NCI-H2196 treated with DMSO at 0.1 percent for 48 hours (cell line): ENCODE measurements around the gene VWC2L.
A peak's percentile ranks its signal among the peaks of the same experiment; 100 is the strongest.

Experiments
- DNase-seq: peaks from one replicate; lab custom pipeline; 2025; ENCODE audit not compliant: unreplicated experiment; lab: John Stamatoyannopoulos, UW

Gene VWC2L

GRCh38 chr2:214410918-214411554 lies at the start of gene VWC2L:
TSS of gene VWC2L (plus strand) at chr2:214411054. CDS start at chr2:214414194, 3,140 bp downstream.
- peak; percentile 43 for DNase-seq

DNA sequence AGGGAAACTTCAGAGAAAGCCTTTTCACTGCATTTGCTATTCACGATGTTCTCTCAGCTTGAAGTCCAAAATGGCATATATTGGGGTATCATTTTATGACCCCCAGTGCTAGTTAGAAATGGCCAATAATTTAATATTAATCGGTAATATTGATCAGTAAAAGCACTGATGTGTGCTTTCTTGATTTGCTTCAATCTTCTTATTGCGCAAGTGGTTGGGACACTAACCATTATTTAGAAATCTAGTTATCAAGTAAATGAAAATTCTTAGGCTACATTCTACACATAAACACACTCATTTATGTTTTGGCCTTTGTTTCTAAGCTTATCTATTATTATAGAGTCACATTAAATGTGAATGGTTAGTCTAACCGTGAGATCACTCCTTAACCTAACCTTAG lies 49.7 kb upstream of the VWC2L start:
- no peak for DNase-seq

DNA sequence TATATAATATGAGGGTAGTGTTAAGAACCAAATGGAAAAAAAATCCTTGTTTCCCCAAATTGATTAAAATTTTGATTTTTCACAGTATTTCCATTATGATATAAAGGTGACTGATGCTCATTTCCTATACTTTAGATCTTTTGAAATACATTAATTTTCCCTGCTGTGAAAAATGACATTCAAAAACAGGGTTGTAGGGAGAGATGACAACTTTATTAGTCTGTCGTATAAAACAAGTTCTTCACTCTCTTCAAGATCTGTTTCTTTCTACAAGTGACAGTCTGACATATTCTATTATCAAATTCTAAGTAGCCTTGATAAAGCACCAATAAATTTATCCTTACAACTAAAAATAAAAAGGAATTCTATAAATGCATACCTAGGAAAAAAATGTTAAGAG lies 45.3 kb upstream of the VWC2L start:
- DNase-seq: no peak

DNA sequence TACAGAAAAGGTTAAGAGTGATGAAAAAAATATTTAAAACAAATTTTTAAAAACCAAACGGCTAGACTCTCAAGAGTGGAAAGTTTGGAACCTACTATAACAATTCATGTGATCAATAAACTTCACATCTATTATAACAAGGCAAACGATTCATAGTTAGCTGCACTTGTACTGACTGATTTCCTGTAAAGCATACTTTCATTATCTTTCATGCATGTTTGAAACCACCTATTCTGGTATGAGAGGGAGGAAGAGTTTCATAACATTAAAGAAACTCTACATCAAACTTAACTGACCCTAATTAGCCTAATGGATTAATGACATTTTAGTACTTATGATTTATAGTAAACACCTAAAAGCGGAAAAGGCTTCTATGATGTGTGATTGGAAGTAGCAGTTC lies 43.7 kb upstream of the VWC2L start:
- no peak for DNase-seq

GRCh38 chr2:214376618-214377285 lies 34.1 kb upstream of the VWC2L start:
- DNase-seq: no peak

DNA sequence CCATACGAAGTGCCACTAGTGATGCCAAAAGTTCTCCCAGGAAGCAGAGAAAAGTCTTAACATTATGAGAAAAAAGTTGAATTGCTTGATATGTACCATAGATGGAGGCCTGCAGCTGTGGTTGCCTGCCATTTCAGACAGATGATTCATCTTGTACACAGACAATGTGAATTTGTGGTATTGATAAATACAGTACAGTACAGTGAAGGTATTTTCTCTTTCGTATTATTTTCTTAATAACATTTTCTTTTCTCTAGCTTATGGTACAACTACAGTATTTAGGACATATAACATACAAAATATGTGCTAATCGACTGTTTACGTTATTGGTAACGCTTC lies 33.6 kb upstream of the VWC2L start:
- DNase-seq: no peak

- DNase-seq: peak; percentile 78
These were observed 32.3 kb upstream of the VWC2L start for GRCh38 chr2:214378455-214379103.

DNA sequence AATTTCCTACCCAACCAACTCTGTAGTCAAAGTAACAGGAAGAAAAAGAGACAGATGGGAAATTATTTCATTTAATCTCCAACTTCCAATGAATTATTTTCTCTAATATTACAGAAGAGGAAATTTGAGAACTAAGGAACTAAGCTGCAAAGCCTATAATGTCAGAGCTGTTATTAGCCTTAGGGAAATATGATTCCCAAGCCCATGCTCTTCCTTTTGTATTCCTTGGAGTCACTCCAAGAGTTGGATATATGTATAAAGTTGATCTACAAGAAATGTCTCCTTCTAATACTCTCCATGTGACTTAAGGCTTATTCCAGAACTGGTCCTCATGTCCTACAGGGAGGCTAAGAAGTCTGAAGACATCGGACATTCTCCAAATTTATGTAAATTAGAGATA lies 31.6 kb upstream of the VWC2L start:
- peak; percentile 5 for DNase-seq

DNA sequence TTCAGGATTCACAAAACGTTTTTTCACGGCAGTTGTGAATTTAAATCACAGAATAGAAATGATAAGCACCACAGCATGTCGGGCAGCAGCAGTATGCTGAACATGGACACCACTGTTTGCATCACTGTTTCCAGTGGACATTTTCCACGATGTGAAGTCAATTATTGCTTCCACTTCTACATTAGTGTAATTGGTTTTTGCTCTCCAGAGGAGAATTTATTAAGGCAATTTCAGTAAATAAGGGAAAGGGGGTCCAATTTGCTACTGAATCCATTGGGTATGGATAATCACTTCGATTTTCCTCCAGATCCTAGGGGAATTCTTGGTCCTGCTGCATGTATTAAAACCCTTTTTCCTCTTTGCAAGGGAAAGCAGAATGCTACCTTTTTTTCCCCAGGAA lies 30.2 kb upstream of the VWC2L start:
- DNase-seq: no peak

- no peak for DNase-seq
These were observed 28.6 kb upstream of the VWC2L start for GRCh38 chr2:214382229-214382628.

- no peak for DNase-seq
These were observed 24.1 kb upstream of the VWC2L start for GRCh38 chr2:214386720-214387119.

DNA sequence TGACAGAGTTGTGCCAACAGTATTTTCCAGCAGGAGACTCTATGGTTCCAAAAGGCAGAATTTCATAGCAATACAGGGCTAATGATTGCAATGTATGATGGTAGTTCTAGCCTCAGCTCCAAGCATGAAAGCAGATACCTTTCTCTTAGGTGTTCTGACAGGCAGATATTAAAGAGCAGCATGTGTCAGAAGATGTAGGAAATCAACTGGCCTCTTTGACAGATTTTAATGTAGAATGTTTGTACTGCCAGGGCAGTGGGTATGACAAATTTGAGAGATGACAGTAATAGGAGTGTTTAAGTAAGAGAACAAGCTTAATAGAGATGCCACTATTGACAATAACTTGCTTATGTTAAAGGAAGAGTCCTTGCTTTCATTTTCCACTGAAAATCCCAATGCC lies 21.5 kb upstream of the VWC2L start:
- DNase-seq: no peak

DNA sequence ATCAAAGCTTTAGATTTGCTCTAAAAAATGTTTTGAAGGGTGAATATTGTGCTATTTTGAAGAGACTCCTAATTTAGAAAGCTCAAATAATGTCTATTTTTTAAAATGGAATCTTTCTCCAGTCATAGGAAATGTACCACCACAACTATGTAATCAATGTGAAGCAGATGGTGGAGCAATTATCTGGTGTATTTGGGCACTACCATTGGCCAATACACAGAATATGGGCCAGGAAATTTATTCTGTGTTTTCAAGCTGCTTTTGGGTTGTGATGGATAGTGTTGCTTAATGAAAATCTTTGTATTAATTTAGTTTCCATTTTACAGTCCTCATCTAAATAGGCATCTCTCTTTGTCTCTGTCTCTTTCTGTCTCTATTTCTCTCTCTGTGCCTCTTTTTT lies 17.1 kb upstream of the VWC2L start:
- no peak for DNase-seq

DNA sequence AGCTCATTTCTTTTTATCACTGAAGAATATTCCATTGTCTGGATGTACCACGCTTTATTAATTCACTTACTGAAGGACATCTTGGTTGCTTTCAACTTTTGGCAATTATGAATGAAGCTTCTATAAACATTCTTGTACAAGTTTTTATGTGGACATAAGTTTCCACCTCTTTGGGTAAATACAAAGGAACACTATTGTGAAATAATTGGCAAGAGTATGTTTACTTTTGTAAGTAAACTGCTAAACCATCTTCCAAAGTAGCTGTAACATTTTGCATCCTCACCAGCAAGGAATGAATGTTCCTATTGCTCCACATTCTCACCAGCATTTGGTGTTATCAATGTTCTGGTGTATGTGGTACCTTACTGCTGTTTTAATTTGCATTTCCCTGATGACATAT lies 15.8 kb upstream of the VWC2L start:
- DNase-seq: no peak

DNA sequence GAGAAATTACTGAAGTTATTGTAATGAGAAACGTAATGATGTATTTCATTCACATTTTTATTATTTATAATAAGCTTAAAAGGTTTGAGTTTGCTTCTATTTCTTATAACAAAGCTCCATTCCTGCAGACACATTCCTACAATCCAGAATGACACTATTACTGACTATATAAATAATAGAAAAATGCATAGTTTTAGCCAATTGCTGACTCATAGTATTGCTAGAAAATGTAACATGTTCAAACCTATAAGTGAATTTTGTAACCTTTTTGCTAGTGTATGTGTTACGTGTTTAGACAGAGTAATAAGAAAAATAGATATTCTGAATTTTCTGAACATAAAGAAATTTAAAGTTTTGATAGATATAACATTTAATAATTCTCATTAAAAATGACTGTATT lies 9.3 kb upstream of the VWC2L start:
- no peak for DNase-seq

GRCh38 chr2:214410128-214410775 lies 602 bp upstream of the VWC2L start:
- peak; percentile 40 for DNase-seq

DNA sequence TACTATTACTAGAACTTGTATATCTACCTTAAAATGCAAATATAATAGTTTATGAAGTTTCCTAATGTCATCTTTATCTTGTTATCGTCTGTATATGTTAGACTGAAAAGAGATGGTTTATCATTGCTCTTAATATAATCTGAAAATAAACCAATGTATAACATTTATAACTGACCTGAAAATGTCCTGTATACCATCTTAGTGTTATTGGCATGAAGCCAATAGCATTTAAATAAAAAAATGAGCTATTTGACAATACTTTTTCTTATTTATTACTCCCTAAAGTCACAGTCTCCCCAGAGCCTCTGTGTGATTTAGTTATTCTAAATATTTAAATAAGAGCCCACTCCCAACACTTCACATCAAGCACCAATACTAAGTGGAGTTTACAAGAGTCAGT lies 1.8 kb downstream of the VWC2L start:
- DNase-seq: no peak

GRCh38 chr2:214436470-214436869 lies 25.6 kb downstream of the VWC2L start:
- no peak for DNase-seq

DNA sequence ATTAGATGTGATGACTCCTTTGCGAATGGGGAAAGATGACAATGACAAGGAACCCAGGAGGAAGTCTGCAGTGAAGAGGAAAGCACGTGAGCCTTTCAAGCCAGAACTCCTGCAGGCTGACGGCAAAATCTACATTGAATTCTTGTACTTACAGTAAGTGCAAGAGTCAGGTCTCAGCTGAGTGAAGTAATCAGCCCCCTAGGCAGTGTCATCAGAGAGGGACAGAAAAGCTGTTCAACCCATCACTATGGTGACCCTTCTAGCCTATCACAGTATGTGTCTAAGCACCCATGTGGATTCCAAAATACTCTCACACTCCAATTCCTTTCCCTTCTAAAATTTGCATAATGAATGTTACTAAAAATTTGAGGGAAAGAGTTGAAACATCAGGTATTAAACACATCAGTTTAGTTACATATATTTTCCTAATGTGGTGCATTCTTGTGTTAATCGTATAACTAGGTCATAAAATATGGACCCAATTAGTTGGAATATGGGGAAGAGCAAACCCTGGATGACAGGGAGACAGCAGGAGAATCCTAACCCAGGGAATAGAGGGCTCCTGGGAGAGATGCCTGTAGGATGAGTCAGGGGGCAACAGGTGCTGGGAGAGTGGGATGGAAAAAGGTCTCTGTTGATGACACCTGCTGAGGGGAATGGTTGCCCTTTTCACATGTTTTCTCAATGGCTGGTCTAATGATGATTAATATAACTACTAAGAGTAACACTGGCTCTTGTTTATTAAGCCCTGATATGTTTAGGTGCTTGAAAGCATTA lies 39.5 kb downstream of the VWC2L start:
- DNase-seq: no peak

DNA sequence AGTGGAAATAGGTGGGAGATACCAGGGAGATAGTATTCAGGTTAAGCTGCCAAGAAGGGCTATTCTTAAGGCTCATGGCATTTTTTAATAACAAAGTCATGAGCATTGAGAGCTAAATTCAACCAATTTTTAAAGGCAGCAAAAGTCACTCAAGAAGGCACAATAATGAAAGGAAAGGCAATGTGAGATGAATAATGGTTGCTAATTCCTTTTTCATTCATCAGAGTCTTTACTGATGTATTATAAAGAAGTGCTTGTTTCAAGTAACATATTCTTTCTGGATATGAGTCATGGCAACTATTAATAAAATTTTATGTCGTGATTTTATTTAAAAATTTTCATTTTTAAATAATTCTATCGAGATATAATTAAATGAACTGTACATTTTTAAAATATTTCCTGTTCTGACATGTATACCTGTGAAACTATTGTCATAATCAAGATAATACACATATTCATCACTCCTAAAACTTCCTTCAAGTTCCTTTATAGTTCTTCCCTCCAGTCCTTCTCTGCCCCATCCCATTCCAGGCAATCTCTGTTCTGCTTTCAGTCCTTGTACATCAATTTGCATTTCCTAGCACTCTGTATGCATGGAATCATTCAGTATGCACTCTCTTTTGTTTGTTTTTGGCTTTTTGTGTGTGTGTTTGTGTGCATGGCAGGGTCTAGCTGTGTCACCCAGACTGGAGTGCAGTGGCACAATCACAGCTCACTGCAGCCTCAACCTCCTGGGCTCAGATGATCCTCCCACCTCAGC lies 40.8 kb downstream of the VWC2L start:
- no peak for DNase-seq
